Stimulated activated CD8-positive, alpha-beta memory T cell treated with anti-CD3 and anti-CD28 coated beads, Interleukin-4, amount 100 ng/mL, for 1 hour (primary cell): ENCODE measurements around the gene LTBP2.
"Not testable (repeated sequence)": the region's sequence is repeated elsewhere in the genome, so short reads cannot be mapped to it uniquely, and the experiment has no call there.

Experiments
- DNase-seq, 2 donors: peaks; one replicate each; pipeline ENCODE4 v3.0.0-alpha.2; 2020; ENCODE audit warnings: low read depth in 2 of 2, low spot score in 1 of 2

Gene LTBP2

GRCh38 chr14:74457565-74457895 lies 154.5 kb downstream of the LTBP2 start:
- no peak for DNase-seq

- no peak for DNase-seq
Observed at GRCh38 chr14:74456684-74457564, 155.1 kb downstream of the LTBP2 start.

GRCh38 chr14:74454397-74454796 lies 157.6 kb downstream of the LTBP2 start:
- DNase-seq = not testable (repeated sequence)
